Fibroblast of villous mesenchyme (primary cell): ENCODE results near the gene NECAP2. TPM values are rescaled to one million over a fixed set of nuclear protein-coding genes. Genes with fewer than 3 reads are reported as not detected.
"Not testable (repeated sequence)": the region's sequence is repeated elsewhere in the genome, so short reads cannot be mapped to it uniquely, and the experiment has no call there.

Source experiments
- DNase-seq: peaks from one replicate; pipeline ENCODE4 v3.0.0-alpha.2; 2010; ENCODE audit warnings: low read depth
- H3K4me3 ChIP-seq: 2 replicates; pipeline ENCODE4 v1.5.1; 2011; ENCODE audit warnings: low read depth, mild to moderate bottlenecking, low read length
- total RNA-seq: library from RNA; depleted of rRNA; stranded (reverse); fragments of >200 nt; gene quantifications from 2 replicates; pipeline ENCODE4 v1.2.3, GENCODE V29; 2012
- TF ChIP-seq, protein P1 (sequence below): IDR thresholded peaks from 2 replicates; pipeline ENCODE4 v1.5.1; 2012; ENCODE audit warnings: low read depth, mild to moderate bottlenecking, low read length; ENCODE audit not compliant: insufficient read depth

Gene NECAP2
- total RNA-seq, 1 donor: 104 TPM

DNA sequence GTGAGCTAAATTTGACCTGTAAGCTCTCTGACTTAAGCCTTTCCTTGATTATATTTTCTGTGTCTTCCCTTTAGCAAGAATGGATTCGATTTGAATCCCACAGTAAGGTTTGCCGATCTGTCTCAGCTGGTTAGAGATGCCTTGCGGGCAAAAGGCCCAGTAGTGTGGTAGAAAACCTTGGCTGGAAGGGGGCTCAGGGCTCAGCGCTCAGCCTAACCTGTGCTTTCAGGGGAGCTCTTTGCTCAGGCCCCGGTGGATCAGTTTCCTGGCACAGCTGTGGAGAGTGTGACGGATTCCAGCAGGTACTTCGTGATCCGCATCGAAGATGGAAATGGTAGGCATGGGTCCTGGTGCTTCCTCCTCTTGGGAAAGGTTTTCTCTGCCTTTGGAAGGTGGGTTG is 7.1 kb downstream of the NECAP2 start:
- no peak for DNase-seq
- H3K4me3 ChIP-seq: no peak overlapping the region
- TF ChIP-seq, protein P1, sequence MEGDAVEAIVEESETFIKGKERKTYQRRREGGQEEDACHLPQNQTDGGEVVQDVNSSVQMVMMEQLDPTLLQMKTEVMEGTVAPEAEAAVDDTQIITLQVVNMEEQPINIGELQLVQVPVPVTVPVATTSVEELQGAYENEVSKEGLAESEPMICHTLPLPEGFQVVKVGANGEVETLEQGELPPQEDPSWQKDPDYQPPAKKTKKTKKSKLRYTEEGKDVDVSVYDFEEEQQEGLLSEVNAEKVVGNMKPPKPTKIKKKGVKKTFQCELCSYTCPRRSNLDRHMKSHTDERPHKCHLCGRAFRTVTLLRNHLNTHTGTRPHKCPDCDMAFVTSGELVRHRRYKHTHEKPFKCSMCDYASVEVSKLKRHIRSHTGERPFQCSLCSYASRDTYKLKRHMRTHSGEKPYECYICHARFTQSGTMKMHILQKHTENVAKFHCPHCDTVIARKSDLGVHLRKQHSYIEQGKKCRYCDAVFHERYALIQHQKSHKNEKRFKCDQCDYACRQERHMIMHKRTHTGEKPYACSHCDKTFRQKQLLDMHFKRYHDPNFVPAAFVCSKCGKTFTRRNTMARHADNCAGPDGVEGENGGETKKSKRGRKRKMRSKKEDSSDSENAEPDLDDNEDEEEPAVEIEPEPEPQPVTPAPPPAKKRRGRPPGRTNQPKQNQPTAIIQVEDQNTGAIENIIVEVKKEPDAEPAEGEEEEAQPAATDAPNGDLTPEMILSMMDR: no peak

DNA sequence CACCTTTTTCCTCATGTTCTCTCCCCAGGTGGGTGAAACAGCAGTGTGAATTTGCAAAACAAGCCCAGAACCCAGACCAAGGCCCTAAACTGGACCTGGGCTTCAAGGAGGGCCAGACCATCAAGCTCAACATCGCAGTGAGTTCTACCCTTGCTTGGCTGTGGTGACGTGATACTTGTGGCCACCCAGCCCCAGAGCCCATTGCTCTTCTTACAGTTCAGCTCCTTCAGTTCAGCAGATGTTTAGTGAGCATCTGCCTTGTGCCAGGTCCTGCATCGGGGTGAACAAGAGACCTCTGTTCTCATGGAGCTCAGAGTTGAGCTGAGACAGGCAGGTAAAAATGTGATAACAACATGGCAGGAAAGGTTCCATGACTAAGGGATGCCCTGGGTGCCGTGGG is 8.5 kb downstream of the NECAP2 start:
- no peak for DNase-seq
- no peak overlapping the region for H3K4me3 ChIP-seq
- TF ChIP-seq, protein P1: no peak

DNA sequence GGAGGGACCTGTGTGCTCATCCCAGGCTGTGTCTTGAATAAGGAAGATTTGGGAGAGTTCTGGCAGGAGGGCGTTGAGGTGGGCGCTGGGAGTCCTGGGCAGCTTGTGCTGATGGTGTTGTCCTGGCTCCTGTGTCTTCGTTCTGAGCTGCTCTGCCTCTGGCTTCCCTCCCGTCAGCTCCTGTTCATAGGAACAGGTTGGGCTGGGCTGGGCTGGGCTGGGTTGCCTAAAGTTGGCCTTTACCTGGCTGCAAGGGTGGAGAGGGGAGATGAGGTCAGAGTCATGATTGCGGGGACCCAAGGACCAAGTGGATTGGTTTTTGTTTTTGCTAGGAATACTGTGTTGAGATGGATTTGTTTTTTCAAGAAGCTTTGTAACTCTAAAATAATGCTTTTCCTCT is 9.1 kb downstream of the NECAP2 start:
- no peak for DNase-seq
- TF ChIP-seq, protein P1: no peak
- no peak overlapping the region for H3K4me3 ChIP-seq

DNA sequence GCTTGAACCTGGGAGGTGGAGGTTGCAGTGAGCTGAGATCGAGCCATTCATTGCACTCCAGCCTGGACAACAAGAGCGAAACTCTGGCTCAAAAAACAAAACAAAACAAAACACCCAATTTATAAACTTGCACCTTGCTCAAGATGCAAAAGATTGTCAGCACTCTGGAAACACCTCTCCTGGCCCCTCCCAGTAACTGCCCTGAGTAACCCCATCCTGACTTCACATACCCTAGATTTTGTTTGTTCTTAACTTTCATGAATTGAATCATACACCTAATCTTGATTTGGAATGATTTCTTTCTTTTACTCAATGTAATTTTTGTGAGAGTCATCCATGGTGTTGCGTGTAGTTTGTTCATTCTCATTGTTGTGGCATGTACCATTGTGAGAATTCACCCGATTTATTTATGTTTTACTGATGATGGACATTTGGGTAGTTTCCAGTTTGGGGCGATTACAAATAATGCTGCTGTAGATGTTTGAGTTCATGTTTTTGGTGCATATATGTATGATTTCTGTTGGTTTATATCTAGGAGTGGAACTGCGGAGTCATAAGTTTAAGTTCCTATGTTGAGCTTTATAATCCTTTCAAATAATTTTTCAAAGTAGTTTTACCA is 10.4 kb downstream of the NECAP2 start:
- TF ChIP-seq, protein P1: no peak
- DNase-seq: no peak
- H3K4me3 ChIP-seq: no peak overlapping the region

DNA sequence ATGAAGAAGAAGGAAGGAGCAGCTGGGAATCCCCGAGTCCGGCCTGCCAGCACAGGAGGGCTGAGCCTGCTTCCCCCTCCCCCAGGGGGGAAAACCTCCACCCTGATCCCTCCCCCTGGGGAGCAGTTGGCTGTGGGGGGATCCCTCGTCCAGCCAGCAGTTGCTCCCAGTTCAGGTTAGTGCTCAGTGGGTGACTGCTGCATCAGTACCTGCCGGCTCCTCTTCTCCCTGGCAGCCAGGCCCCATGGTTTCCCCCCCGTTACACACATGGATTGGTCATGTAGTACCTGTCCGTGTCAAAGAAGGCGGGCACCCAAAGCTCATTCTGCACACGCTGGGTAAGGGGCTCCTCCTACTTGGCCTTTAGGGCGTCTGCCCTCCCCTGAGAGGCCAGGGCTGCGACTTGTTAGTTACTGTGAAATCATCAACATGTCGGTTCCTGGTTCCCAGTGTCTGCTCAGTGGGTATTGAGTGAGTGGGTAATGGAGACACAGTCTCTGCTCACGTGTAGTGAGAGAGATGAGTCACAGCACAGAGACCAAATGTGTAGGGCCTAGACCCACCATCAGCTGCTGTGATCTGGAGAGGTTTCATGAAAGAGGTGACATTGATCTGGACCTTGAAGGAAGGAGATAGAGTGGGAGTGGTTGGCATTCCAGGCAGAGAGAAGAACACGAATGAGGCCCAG is 11.5 kb downstream of the NECAP2 start:
- no peak for DNase-seq
- TF ChIP-seq, protein P1: no peak
- no peak overlapping the region for H3K4me3 ChIP-seq

DNA sequence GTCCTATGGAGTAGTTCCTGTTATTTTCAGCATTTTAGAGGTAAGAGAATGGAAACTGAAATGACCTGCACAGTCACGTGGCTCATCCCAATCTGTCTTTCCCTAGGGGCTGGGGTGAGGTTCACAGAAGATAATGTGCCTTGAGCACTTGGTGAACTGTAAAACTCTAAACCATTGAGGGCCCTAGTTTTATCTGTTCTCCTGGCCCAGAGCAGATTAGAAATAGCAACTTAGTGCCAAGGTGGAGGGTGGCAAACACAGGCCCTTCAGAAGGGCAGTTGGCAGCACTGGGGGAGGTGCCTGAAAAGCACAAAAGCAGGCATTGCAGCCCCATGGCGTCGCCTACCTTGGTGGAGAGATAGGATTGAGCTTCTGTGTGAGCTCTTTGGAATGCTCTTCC is 14.4 kb downstream of the NECAP2 start:
- not testable (repeated sequence) for H3K4me3 ChIP-seq, DNase-seq

DNA sequence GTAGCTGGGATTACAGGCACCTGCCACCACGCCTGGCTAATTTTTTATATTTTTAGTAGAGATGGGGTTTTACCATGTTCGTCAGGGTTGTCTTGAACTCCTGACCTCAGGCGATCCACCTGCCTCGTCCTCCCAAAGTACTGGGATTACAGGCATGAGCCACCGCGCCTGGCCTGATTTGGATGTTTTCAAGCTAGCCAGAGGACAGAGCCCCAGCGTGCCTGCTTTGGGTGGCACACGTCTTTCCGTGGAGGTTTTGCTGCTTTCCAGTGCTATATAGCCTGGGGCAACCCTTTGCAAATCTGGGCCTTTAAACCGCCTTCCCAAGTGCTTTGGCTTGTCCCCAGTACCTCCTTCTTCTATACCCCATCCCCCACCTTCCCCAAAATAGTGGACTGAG is 15.6 kb downstream of the NECAP2 start:
- not testable (repeated sequence) for H3K4me3 ChIP-seq, DNase-seq

DNA sequence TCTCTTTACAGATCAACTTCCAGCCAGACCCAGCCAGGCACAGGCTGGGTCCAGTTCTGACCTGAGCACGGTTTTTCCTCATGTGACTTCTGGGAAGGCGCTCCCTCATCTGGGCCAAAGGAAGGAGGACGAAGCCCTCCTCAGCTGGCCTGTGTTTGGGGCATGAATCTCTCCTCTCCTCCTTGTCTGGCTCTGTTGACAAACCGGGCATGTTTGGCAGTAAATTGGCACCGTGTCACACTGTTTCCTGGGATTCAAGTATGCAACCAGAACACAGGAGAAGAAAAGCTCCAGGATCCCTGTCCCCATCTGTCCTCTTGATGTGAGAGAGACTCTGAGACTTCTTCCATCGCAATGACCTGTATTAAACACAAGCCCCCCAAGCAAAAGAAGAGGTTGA is 18.3 kb downstream of the NECAP2 start:
- TF ChIP-seq, protein P1: no peak
- no peak for DNase-seq
- no peak overlapping the region for H3K4me3 ChIP-seq
